ENCODE data around the gene TRAPPC11.

The TRAPPC11 gene

GRCh38 chr4:183688216-183688615 is 29.1 kb downstream of the TRAPPC11 start:
- H3K27ac ChIP-seq (ENCODE audit: low read length) = no peak overlapping the region
- H3K27me3 ChIP-seq (ENCODE audit: insufficient read depth, low read length, poor library complexity) = no peaks in the 10 kb centered on the region
- TF ChIP-seq CTCF (IDR thresholded peaks at IDR 0.05; ENCODE audit: borderline replicate concordance, extremely low read depth, low read length, poor library complexity, severe bottlenecking) (no peak), EZH2 (IDR thresholded peaks at IDR 0.05; ENCODE audit: borderline replicate concordance, low read depth, low read length, severe bottlenecking) (no peak)
- H3K4me3 ChIP-seq (ENCODE audit: low read depth in 1 of 2, low read length in 2 of 2) = no peak overlapping the region
- no peaks in the 10 kb centered on the region for H3K9me3 ChIP-seq (ENCODE audit: insufficient read depth, low read length, severe bottlenecking)
- H3K9ac ChIP-seq (ENCODE audit: low read depth, low read length) = no peak overlapping the region
- H3K36me3 ChIP-seq (ENCODE audit: insufficient read depth, low read length) = peaks cover 77% of the 10 kb centered on the region
- no peak overlapping the region for H2AFZ ChIP-seq (ENCODE audit: low read depth, low read length)
- no peak overlapping the region for H3K4me2 ChIP-seq (ENCODE audit: insufficient read depth, low read length)
- ATAC-seq (ENCODE audit: insufficient read depth, low read depth) (no peak), DNase-seq (no peak)
- no peaks in the 10 kb centered on the region for H3K79me2 ChIP-seq (ENCODE audit: insufficient read depth, low read length)
- no peaks in the 10 kb centered on the region for H3K4me1 ChIP-seq (ENCODE audit: insufficient read depth, low read length)
- no peaks in the 10 kb centered on the region for H4K20me1 ChIP-seq (ENCODE audit: insufficient read depth, low read length)

- Histone ChIP-seq H3K4me3 (ENCODE audit: low read depth in 1 of 2, low read length in 2 of 2) (no peak overlapping the region), H3K9ac (ENCODE audit: low read depth, low read length) (no peak overlapping the region), H3K27ac (ENCODE audit: low read length) (no peak overlapping the region), H3K36me3 (ENCODE audit: insufficient read depth, low read length) (peaks cover 74% of the 10 kb centered on the region), H3K9me3 (ENCODE audit: insufficient read depth, low read length, severe bottlenecking) (no peaks in the 10 kb centered on the region), H3K4me2 (ENCODE audit: insufficient read depth, low read length) (no peak overlapping the region), H3K4me1 (ENCODE audit: insufficient read depth, low read length) (no peaks in the 10 kb centered on the region), H4K20me1 (ENCODE audit: insufficient read depth, low read length) (no peaks in the 10 kb centered on the region), H3K27me3 (ENCODE audit: insufficient read depth, low read length, poor library complexity) (no peaks in the 10 kb centered on the region), H2AFZ (ENCODE audit: low read depth, low read length) (no peak overlapping the region), H3K79me2 (ENCODE audit: insufficient read depth, low read length) (no peaks in the 10 kb centered on the region)
- ATAC-seq (ENCODE audit: insufficient read depth, low read depth) (no peak), DNase-seq (no peak)
- TF ChIP-seq CTCF (IDR thresholded peaks at IDR 0.05; ENCODE audit: borderline replicate concordance, extremely low read depth, low read length, poor library complexity, severe bottlenecking) (no peak), EZH2 (IDR thresholded peaks at IDR 0.05; ENCODE audit: borderline replicate concordance, low read depth, low read length, severe bottlenecking) (no peak)
Observed at GRCh38 chr4:183691006-183691405, 31.9 kb downstream of the TRAPPC11 start.

GRCh38 chr4:183691897-183692296 is 32.8 kb downstream of the TRAPPC11 start:
- no peak for ATAC-seq (ENCODE audit: insufficient read depth, low read depth)
- Histone ChIP-seq H3K9ac (ENCODE audit: low read depth, low read length) (no peak overlapping the region), H4K20me1 (ENCODE audit: insufficient read depth, low read length) (no peaks in the 10 kb centered on the region), H3K4me2 (ENCODE audit: insufficient read depth, low read length) (no peak overlapping the region), H3K4me3 (ENCODE audit: low read depth in 1 of 2, low read length in 2 of 2) (no peak overlapping the region), H3K79me2 (ENCODE audit: insufficient read depth, low read length) (no peaks in the 10 kb centered on the region), H3K27me3 (ENCODE audit: insufficient read depth, low read length, poor library complexity) (no peaks in the 10 kb centered on the region), H2AFZ (ENCODE audit: low read depth, low read length) (no peak overlapping the region), H3K9me3 (ENCODE audit: insufficient read depth, low read length, severe bottlenecking) (no peaks in the 10 kb centered on the region), H3K4me1 (ENCODE audit: insufficient read depth, low read length) (no peaks in the 10 kb centered on the region), H3K36me3 (ENCODE audit: insufficient read depth, low read length) (peaks cover 77% of the 10 kb centered on the region), H3K27ac (ENCODE audit: low read length) (no peak overlapping the region)
- TF ChIP-seq CTCF (IDR thresholded peaks at IDR 0.05; ENCODE audit: borderline replicate concordance, extremely low read depth, low read length, poor library complexity, severe bottlenecking) = no peak
- no peak for TF ChIP-seq EZH2 (IDR thresholded peaks at IDR 0.05; ENCODE audit: borderline replicate concordance, low read depth, low read length, severe bottlenecking)
- no peak for DNase-seq

DNA sequence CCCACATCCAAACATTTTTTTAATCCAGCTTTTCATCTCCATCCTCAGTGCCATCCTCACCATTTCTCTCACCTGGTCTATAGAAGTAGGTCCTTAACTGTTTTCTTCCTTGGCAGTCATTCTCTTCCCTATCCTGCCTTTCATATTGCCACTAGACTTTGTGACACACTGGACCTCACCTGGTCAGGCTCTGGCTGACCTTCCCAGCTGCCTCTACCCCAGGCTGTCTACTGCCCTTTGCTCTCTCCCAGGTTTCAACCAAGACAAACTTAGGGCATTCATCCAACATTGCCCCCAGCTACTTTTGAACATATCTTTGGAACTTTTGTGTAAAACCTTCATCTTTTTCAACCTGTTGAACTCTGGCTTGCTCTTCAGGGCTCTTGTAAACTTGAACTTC is 39.8 kb downstream of the TRAPPC11 start:
- no peak for ATAC-seq (ENCODE audit: insufficient read depth, low read depth)
- Histone ChIP-seq H2AFZ (ENCODE audit: low read depth, low read length) (no peak overlapping the region), H3K4me3 (ENCODE audit: low read depth in 1 of 2, low read length in 2 of 2) (no peak overlapping the region), H3K27me3 (ENCODE audit: insufficient read depth, low read length, poor library complexity) (no peaks in the 10 kb centered on the region), H3K9ac (ENCODE audit: low read depth, low read length) (no peak overlapping the region), H3K27ac (ENCODE audit: low read length) (no peak overlapping the region), H3K4me2 (ENCODE audit: insufficient read depth, low read length) (no peak overlapping the region), H4K20me1 (ENCODE audit: insufficient read depth, low read length) (no peaks in the 10 kb centered on the region), H3K36me3 (ENCODE audit: insufficient read depth, low read length) (peaks cover 81% of the 10 kb centered on the region), H3K79me2 (ENCODE audit: insufficient read depth, low read length) (no peaks in the 10 kb centered on the region), H3K4me1 (ENCODE audit: insufficient read depth, low read length) (no peaks in the 10 kb centered on the region), H3K9me3 (ENCODE audit: insufficient read depth, low read length, severe bottlenecking) (no peaks in the 10 kb centered on the region)
- DNase-seq = no peak
- TF ChIP-seq CTCF (IDR thresholded peaks at IDR 0.05; ENCODE audit: borderline replicate concordance, extremely low read depth, low read length, poor library complexity, severe bottlenecking) = no peak
- no peak for TF ChIP-seq EZH2 (IDR thresholded peaks at IDR 0.05; ENCODE audit: borderline replicate concordance, low read depth, low read length, severe bottlenecking)

Measured in DND-41 (cell line).